Adrenal gland (tissue), 12 donors: ENCODE results near the gene UGT1A3. TPM values are rescaled to one million over a fixed set of nuclear protein-coding genes. Genes with fewer than 3 reads are reported as not detected.
A peak's percentile ranks its signal among the peaks of the same experiment; 100 is the strongest.
"Not testable (repeated sequence)": the region's sequence is repeated elsewhere in the genome, so short reads cannot be mapped to it uniquely, and the experiment has no call there.

Experiments used
- DNase-seq, 7 donors: peaks; one replicate each; pipeline ENCODE4 v3.0.0-alpha.2; 2019 to 2020
- H3K27ac ChIP-seq, 5 donors: fragments of 200-600 bp; sonication (generic) in 4 of 5; 1 replicate in 3 of 5; 2 replicates in 2 of 5; pipeline versions ENCODE4 v1.5.1 to v1.8.0; 2016 to 2020; ENCODE audit warnings: mild to moderate bottlenecking in 1 of 5
- H3K27me3 ChIP-seq: fragments of 200-600 bp; 2 replicates; pipeline ENCODE4 v1.8.0; 2021
- H3K36me3 ChIP-seq, 2 donors: fragments of 200-600 bp; replicated peaks in 1 of 2; 1 replicate in 1 of 2; 2 replicates in 1 of 2; pipeline versions ENCODE4 v1.5.1 to v1.8.0; 2018 to 2022
- H3K4me1 ChIP-seq, 2 donors: fragments of 200-600 bp; replicated peaks in 1 of 2; 1 replicate in 1 of 2; 2 replicates in 1 of 2; pipeline versions ENCODE4 v1.5.1 to v1.8.0; 2018 to 2021
- H3K4me3 ChIP-seq, 4 donors: fragments of 200-600 bp; sonication (generic) in 3 of 4; one replicate each; pipeline ENCODE4 v1.5.1; 2016 to 2018
- H3K9me3 ChIP-seq, 3 donors: fragments of 200-600 bp; sonication (generic) in 1 of 3; replicated peaks in 1 of 3; 1 replicate in 2 of 3; 2 replicates in 1 of 3; pipeline versions ENCODE4 v1.5.1 to v1.8.0; 2016 to 2021
- CTCF ChIP-seq, 6 experiments: fragments of 450-650 bp in 4 of 6; fragments of 200-600 bp in 2 of 6; sonication (generic) in 1 of 6; IDR thresholded peaks; 1 replicate in 5 of 6; 2 replicates in 1 of 6; pipeline versions ENCODE4 v1.5.1 to v1.8.0; 2016 to 2021; ENCODE audit warnings: antibody characterized with exemption in 6 of 6, mild to moderate bottlenecking in 2 of 6, moderate library complexity in 1 of 6
- POLR2A ChIP-seq, 2 donors: fragments of 450-650 bp; IDR thresholded peaks; one replicate each; pipeline ENCODE4 v1.6.1; 2017; ENCODE audit warnings: antibody characterized with exemption in 2 of 2, mild to moderate bottlenecking in 2 of 2, moderate library complexity in 1 of 2
- WGBS, 4 donors: extraction: QIAGEN DNeasy Blood & Tissue Kit in 2 of 4; methylation state at CpG; one replicate each; pipeline versions ENCODE4 v1.1.5 to v1.1.7; 2013 to 2017; 5-methylcytosine and 5-hydroxymethylcytosine counted together
- intact Hi-C, 2 donors: fragments of 100-400 bp; cut with DNase I; formaldehyde crosslinking; loops; one replicate each; pipeline versions ENCODE4 v1.14.1 to v1.15.0; 2022 to 2023
- polyA plus RNA-seq, 3 donors: library from polyadenylated mRNA; stranded (reverse); fragments of 200-250 nt in 2 of 3; fragments of 350-450 nt in 1 of 3; fragmentation: Illumina TruSeq in 1 of 3; extraction: RNeasy Lipid Tissue Mini Kit (QIAGEN cat#74804) in 1 of 3; gene quantifications; one replicate each; pipeline ENCODE4 v1.2.3, GENCODE V29; 2013 to 2014
- total RNA-seq, 9 donors: library from RNA; depleted of rRNA in 4 of 9; stranded (reverse); fragments of >200 nt in 4 of 9; fragments of 120-200 nt in 1 of 9; fragmentation: NEBNext Ultra II Directional in 1 of 9; extraction: Animal tissue kit (Norgen Biotek cat#: 25700) in 1 of 9; gene quantifications; one replicate each; pipeline versions ENCODE4 v1.1.0 to v1.2.4, GENCODE V29; 2013 to 2023
- donor health status: healthy with polysubstance abuse.
- donor health status: Bipolar disorder and iron deficiency.
- donor health status: DM: yes; HTN: yes; CAD: no.
- donor health status: DM: no; HTN: no; CAD: no.
- donor health status: DM: no; HTN: no; CAD: no.
- donor health status: DM: yes; HTN: yes; CAD: no.

Gene UGT1A3
- total and polyA plus RNA-seq, 12 donors: not detected

- no peaks in the 10 kb centered on the region for H3K9me3 ChIP-seq
- no peak for DNase-seq
- H3K4me1 ChIP-seq: no peaks in the 10 kb centered on the region
- H3K27me3 ChIP-seq: no peaks in the 10 kb centered on the region
- no peak overlapping the region for H3K4me3 ChIP-seq
- intact Hi-C loops: no loop called here
- 69 to 74% (median 71%) methylated on average over 6 of the region's 6 CpGs for WGBS, 4 donors
- no peak for TF ChIP-seq CTCF (IDR thresholded peaks at IDR 0.05)
- TF ChIP-seq POLR2A (IDR thresholded peaks at IDR 0.05): no peak
- no peaks in the 10 kb centered on the region for H3K36me3 ChIP-seq
- H3K27ac ChIP-seq: no peak overlapping the region
Observed at GRCh38 chr2:233693963-233694362, 34.9 kb upstream of the UGT1A3 start.

GRCh38 chr2:233698740-233699139 is 30.1 kb upstream of the UGT1A3 start:
- H3K27ac ChIP-seq: no peak overlapping the region
- no peak overlapping the region for H3K4me3 ChIP-seq
- TF ChIP-seq CTCF (IDR thresholded peaks at IDR 0.05) (no peak), POLR2A (IDR thresholded peaks at IDR 0.05) (no peak)
- intact Hi-C loops: no loop called here
- H3K4me1 ChIP-seq: peaks cover 6 to 7% of the 10 kb centered on the region in 2 donors
- no peaks in the 10 kb centered on the region for H3K27me3 ChIP-seq
- H3K36me3 ChIP-seq: no peaks in the 10 kb centered on the region
- 73 to 84% (median 81%) methylated on average over 4 of the region's 4 CpGs for WGBS, 4 donors
- no peaks in the 10 kb centered on the region for H3K9me3 ChIP-seq
- no peak for DNase-seq

- no peaks in the 10 kb centered on the region for H3K9me3 ChIP-seq
- intact Hi-C loops: no loop called here
- H3K4me1 ChIP-seq: peaks cover 6 to 7% of the 10 kb centered on the region in 2 donors
- peak overlapping the region in 4 of 5 donors; percentile 8 to 88 (median 54) for H3K27ac ChIP-seq
- TF ChIP-seq CTCF (IDR thresholded peaks at IDR 0.05) (no peak), POLR2A (IDR thresholded peaks at IDR 0.05) (no peak)
- H3K36me3 ChIP-seq: no peaks in the 10 kb centered on the region
- WGBS, 4 donors: 83 to 95% (median 89%) methylated on average over 8 of the region's 8 CpGs
- no peak overlapping the region for H3K4me3 ChIP-seq
- no peaks in the 10 kb centered on the region for H3K27me3 ChIP-seq
- DNase-seq: no peak
Observed at GRCh38 chr2:233699424-233700027, 29.3 kb upstream of the UGT1A3 start.

GRCh38 chr2:233700028-233700635 is 28.7 kb upstream of the UGT1A3 start:
- WGBS, 4 donors: 11 to 29% (median 16%) methylated on average over 1 of the region's 1 CpG
- intact Hi-C loops: no loop called here
- H3K9me3 ChIP-seq: no peaks in the 10 kb centered on the region
- H3K4me1 ChIP-seq: peaks cover 6 to 7% of the 10 kb centered on the region in 2 donors
- TF ChIP-seq POLR2A (IDR thresholded peaks at IDR 0.05) (no peak), CTCF (IDR thresholded peaks at IDR 0.05) (no peak)
- H3K27ac ChIP-seq: peak overlapping the region in 4 of 5 donors; percentile 8 to 88 (median 54)
- DNase-seq: peak; percentile 25 to 80 (median 66)
- no peak overlapping the region for H3K4me3 ChIP-seq
- H3K27me3 ChIP-seq: no peaks in the 10 kb centered on the region
- H3K36me3 ChIP-seq: no peaks in the 10 kb centered on the region

- H3K4me3 ChIP-seq, H3K27ac ChIP-seq, intact Hi-C loops, H3K36me3 ChIP-seq, H3K4me1 ChIP-seq, DNase-seq, H3K27me3 ChIP-seq, H3K9me3 ChIP-seq: not testable (repeated sequence)
- WGBS, 4 donors: 91 to 96% (median 95%) methylated on average over 4 to 5 of the region's 5 CpGs
Observed at GRCh38 chr2:233700842-233701241, 28.0 kb upstream of the UGT1A3 start.
